ENCODE measurements around the gene GRIN2A.

The GRIN2A gene

DNA sequence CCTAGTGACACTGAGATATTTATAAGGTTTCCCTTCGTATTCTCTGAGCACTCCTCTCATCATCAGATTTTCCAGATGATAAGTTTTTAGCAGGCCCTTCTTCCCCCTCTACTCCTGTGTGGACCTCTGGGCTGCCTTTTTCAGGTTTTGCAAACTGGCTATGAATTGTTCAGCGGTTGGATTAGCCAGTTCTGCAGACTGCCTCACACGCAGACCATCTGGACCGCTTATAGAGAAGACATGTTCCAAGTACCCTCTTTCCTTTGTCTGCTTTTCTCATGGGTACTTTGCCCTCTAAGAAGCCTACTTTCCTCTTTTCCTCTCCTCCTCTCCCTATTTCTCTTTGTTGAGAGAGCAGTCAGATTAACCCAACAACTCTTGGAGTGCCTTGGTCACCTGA, 111.6 kb downstream of the GRIN2A start:
- no peaks in the 10 kb centered on the region for H3K79me2 ChIP-seq (ENCODE audit: control insufficient read depth, insufficient read depth, low read length, unreplicated experiment)
- H2AFZ ChIP-seq (ENCODE audit: low read length, unreplicated experiment), result no peak overlapping the region
- no peaks in the 10 kb centered on the region for H3K27me3 ChIP-seq (ENCODE audit: insufficient read depth, low read length)
- no peak overlapping the region for H3K4me3 ChIP-seq (ENCODE audit: low read depth, low read length)
- H3K27ac ChIP-seq (ENCODE audit: low read depth, low read length), result no peak overlapping the region
- H3K36me3 ChIP-seq (ENCODE audit: insufficient read depth, low read length), result no peaks in the 10 kb centered on the region
- no peaks in the 10 kb centered on the region for H3K4me1 ChIP-seq (ENCODE audit: control insufficient read depth, insufficient read depth, low read length, unreplicated experiment)

GRCh38 chr16:10069374-10069773, 112.9 kb downstream of the GRIN2A start:
- Histone ChIP-seq H3K27ac (ENCODE audit: low read depth, low read length) (no peak overlapping the region), H3K79me2 (ENCODE audit: control insufficient read depth, insufficient read depth, low read length, unreplicated experiment) (no peaks in the 10 kb centered on the region)

GRCh38 chr16:10067835-10068234, 114.4 kb downstream of the GRIN2A start:
- Histone ChIP-seq H3K27ac (ENCODE audit: low read depth, low read length) (no peak overlapping the region), H3K36me3 (ENCODE audit: insufficient read depth, low read length) (no peaks in the 10 kb centered on the region), H3K79me2 (ENCODE audit: control insufficient read depth, insufficient read depth, low read length, unreplicated experiment) (no peaks in the 10 kb centered on the region), H3K4me3 (ENCODE audit: low read depth, low read length) (no peak overlapping the region), H3K4me1 (ENCODE audit: control insufficient read depth, insufficient read depth, low read length, unreplicated experiment) (no peaks in the 10 kb centered on the region), H3K27me3 (ENCODE audit: insufficient read depth, low read length) (no peaks in the 10 kb centered on the region), H2AFZ (ENCODE audit: low read length, unreplicated experiment) (no peak overlapping the region)

More at GRCh38 chr16:10069374-10069773, 112.9 kb downstream of the GRIN2A start:
- no peaks in the 10 kb centered on the region for H3K4me1 ChIP-seq (ENCODE audit: control insufficient read depth, insufficient read depth, low read length, unreplicated experiment)
- H2AFZ ChIP-seq (ENCODE audit: low read length, unreplicated experiment), result no peak overlapping the region
- H3K4me3 ChIP-seq (ENCODE audit: low read depth, low read length), result no peak overlapping the region
- no peaks in the 10 kb centered on the region for H3K27me3 ChIP-seq (ENCODE audit: insufficient read depth, low read length)
- no peaks in the 10 kb centered on the region for H3K36me3 ChIP-seq (ENCODE audit: insufficient read depth, low read length)

DNA sequence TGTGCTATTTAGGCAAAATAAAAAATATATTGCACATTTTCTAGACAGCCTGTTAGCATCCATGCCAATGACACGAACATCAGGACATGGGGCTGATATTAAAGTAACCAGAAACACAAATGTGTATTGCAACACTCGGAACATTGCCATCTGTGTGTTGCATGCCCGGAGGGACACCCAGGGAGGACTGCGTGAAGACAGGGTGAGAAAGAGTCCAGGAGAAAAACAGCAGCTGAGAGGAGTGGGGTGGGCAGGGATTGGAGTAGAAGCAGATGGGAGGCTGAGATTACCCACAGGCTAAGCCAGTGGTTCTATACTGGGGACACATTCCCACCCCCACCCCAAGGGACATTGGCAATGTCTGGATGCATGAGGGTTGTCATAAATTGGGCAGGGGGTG, 114.8 kb downstream of the GRIN2A start:
- Histone ChIP-seq H3K27ac (ENCODE audit: low read depth, low read length) (no peak overlapping the region), H3K4me3 (ENCODE audit: low read depth, low read length) (no peak overlapping the region), H3K36me3 (ENCODE audit: insufficient read depth, low read length) (no peaks in the 10 kb centered on the region), H3K27me3 (ENCODE audit: insufficient read depth, low read length) (no peaks in the 10 kb centered on the region), H3K79me2 (ENCODE audit: control insufficient read depth, insufficient read depth, low read length, unreplicated experiment) (no peaks in the 10 kb centered on the region), H3K4me1 (ENCODE audit: control insufficient read depth, insufficient read depth, low read length, unreplicated experiment) (no peaks in the 10 kb centered on the region), H2AFZ (ENCODE audit: low read length, unreplicated experiment) (no peak overlapping the region)

- H3K79me2 ChIP-seq (ENCODE audit: control insufficient read depth, insufficient read depth, low read length, unreplicated experiment), result no peaks in the 10 kb centered on the region
- H3K27ac ChIP-seq (ENCODE audit: low read depth, low read length), result no peak overlapping the region
- no peak overlapping the region for H2AFZ ChIP-seq (ENCODE audit: low read length, unreplicated experiment)
- no peaks in the 10 kb centered on the region for H3K4me1 ChIP-seq (ENCODE audit: control insufficient read depth, insufficient read depth, low read length, unreplicated experiment)
- H3K36me3 ChIP-seq (ENCODE audit: insufficient read depth, low read length), result no peaks in the 10 kb centered on the region
- H3K27me3 ChIP-seq (ENCODE audit: insufficient read depth, low read length), result no peaks in the 10 kb centered on the region
- no peak overlapping the region for H3K4me3 ChIP-seq (ENCODE audit: low read depth, low read length)
These were observed 117.2 kb downstream of the GRIN2A start for GRCh38 chr16:10065019-10065418.

DNA sequence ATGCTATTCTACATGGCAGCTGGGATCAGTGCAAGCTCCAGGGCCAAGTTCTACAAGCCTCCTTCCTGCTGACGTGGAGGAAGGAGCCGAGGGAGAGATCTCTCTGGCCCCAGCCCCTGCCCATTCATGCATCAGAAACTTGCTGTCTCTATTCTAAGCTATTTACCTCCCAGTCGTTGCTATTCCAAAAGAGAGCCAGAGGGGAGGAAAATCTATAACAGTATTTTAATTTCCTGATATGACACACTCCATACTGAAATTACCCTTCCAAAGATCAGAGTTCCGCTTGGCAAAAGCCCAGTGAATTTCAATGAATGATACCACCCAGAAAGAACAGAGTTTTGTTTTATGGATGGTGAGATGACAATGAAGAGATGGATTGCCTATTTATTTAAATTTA, 133.4 kb downstream of the GRIN2A start:
- H3K4me3 ChIP-seq (ENCODE audit: low read depth, low read length), result no peak overlapping the region
- H2AFZ ChIP-seq (ENCODE audit: low read length, unreplicated experiment), result no peak overlapping the region
- no peak overlapping the region for H3K27ac ChIP-seq (ENCODE audit: low read depth, low read length)
- H3K4me1 ChIP-seq (ENCODE audit: control insufficient read depth, insufficient read depth, low read length, unreplicated experiment), result no peaks in the 10 kb centered on the region
- no peaks in the 10 kb centered on the region for H3K79me2 ChIP-seq (ENCODE audit: control insufficient read depth, insufficient read depth, low read length, unreplicated experiment)
- H3K36me3 ChIP-seq (ENCODE audit: insufficient read depth, low read length), result no peaks in the 10 kb centered on the region
- H3K27me3 ChIP-seq (ENCODE audit: insufficient read depth, low read length), result no peaks in the 10 kb centered on the region

DNA sequence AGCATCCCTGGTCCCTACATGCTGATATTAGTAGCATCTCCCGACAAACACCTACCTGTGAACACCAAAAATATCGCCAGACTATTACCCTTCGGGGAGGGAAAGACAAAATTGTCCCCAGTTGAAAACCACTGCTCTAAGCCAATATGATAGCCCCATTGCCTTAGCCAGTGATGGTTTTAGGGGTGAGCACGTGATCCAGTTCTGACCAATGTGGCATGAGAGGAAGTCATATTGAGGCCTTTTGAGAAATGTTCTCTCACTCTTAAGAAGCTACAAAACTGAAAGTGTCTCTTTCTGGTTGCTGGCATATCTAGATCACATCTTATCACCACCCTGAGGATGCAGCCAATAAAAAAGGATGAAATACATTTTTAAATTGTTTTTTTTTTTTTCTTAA, 136.3 kb downstream of the GRIN2A start:
- no peaks in the 10 kb centered on the region for H3K36me3 ChIP-seq (ENCODE audit: insufficient read depth, low read length)
- H2AFZ ChIP-seq (ENCODE audit: low read length, unreplicated experiment), result no peak overlapping the region
- H3K4me1 ChIP-seq (ENCODE audit: control insufficient read depth, insufficient read depth, low read length, unreplicated experiment), result no peaks in the 10 kb centered on the region
- no peaks in the 10 kb centered on the region for H3K79me2 ChIP-seq (ENCODE audit: control insufficient read depth, insufficient read depth, low read length, unreplicated experiment)
- no peaks in the 10 kb centered on the region for H3K27me3 ChIP-seq (ENCODE audit: insufficient read depth, low read length)
- H3K4me3 ChIP-seq (ENCODE audit: low read depth, low read length), result no peak overlapping the region
- H3K27ac ChIP-seq (ENCODE audit: low read depth, low read length), result no peak overlapping the region

DNA sequence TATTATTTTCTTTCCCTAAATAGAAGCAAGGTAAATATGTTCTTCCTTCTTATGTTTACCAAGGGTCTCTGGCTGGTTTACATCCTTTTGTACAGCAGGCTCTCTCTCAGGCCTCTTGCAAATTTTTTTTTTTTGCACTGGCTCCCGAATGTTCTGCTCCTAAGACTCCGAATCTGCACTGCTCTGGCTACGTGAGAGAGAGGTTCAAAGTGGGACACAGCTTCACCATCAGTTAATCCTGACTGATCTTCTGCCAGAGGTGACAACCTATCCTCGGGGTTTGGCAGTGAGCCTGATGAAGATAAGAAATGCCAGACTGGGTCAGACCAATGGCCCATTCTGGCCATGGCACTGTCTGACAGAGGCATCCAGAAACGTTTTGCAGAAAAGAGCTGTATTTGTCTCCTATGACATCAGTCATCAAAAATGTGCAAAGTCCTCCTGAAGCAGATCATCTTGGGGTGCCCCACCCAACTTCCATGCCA, 136.9 kb downstream of the GRIN2A start:
- H3K4me1 ChIP-seq (ENCODE audit: control insufficient read depth, insufficient read depth, low read length, unreplicated experiment), result no peaks in the 10 kb centered on the region
- H3K4me3 ChIP-seq (ENCODE audit: low read depth, low read length), result no peak overlapping the region

GRCh38 chr16:10040136-10041080, 141.8 kb downstream of the GRIN2A start:
- no peaks in the 10 kb centered on the region for H3K27me3 ChIP-seq (ENCODE audit: insufficient read depth, low read length)
- H3K4me3 ChIP-seq (ENCODE audit: low read depth, low read length), result no peak overlapping the region
- H2AFZ ChIP-seq (ENCODE audit: low read length, unreplicated experiment), result no peak overlapping the region
- H3K36me3 ChIP-seq (ENCODE audit: insufficient read depth, low read length), result no peaks in the 10 kb centered on the region
- no peaks in the 10 kb centered on the region for H3K4me1 ChIP-seq (ENCODE audit: control insufficient read depth, insufficient read depth, low read length, unreplicated experiment)
- H3K27ac ChIP-seq (ENCODE audit: low read depth, low read length), result no peak overlapping the region
- no peaks in the 10 kb centered on the region for H3K79me2 ChIP-seq (ENCODE audit: control insufficient read depth, insufficient read depth, low read length, unreplicated experiment)

More for the DNA sequence above, 136.9 kb downstream of the GRIN2A start:
- H3K36me3 ChIP-seq (ENCODE audit: insufficient read depth, low read length), result no peaks in the 10 kb centered on the region
- H3K27ac ChIP-seq (ENCODE audit: low read depth, low read length), result no peak overlapping the region
- no peaks in the 10 kb centered on the region for H3K79me2 ChIP-seq (ENCODE audit: control insufficient read depth, insufficient read depth, low read length, unreplicated experiment)
- H3K27me3 ChIP-seq (ENCODE audit: insufficient read depth, low read length), result no peaks in the 10 kb centered on the region
- no peak overlapping the region for H2AFZ ChIP-seq (ENCODE audit: low read length, unreplicated experiment)

- H3K79me2 ChIP-seq (ENCODE audit: control insufficient read depth, insufficient read depth, low read length, unreplicated experiment), result no peaks in the 10 kb centered on the region
- no peak overlapping the region for H3K27ac ChIP-seq (ENCODE audit: low read depth, low read length)
- no peaks in the 10 kb centered on the region for H3K36me3 ChIP-seq (ENCODE audit: insufficient read depth, low read length)
- H3K4me1 ChIP-seq (ENCODE audit: control insufficient read depth, insufficient read depth, low read length, unreplicated experiment), result no peaks in the 10 kb centered on the region
- H3K27me3 ChIP-seq (ENCODE audit: insufficient read depth, low read length), result no peaks in the 10 kb centered on the region
- no peak overlapping the region for H2AFZ ChIP-seq (ENCODE audit: low read length, unreplicated experiment)
- no peak overlapping the region for H3K4me3 ChIP-seq (ENCODE audit: low read depth, low read length)
These were observed 142.8 kb downstream of the GRIN2A start for GRCh38 chr16:10039220-10040096.
